ENCODE data around the gene LSM10. TPM values are rescaled to one million over a fixed set of nuclear protein-coding genes. Genes with fewer than 3 reads are reported as not detected.

Gene LSM10
- total and polyA plus RNA-seq, 2 donors (not counting 3 experiments of a cell fraction or from before 2014, with no cell fraction given): 38.2 to 76.9 TPM

DNA sequence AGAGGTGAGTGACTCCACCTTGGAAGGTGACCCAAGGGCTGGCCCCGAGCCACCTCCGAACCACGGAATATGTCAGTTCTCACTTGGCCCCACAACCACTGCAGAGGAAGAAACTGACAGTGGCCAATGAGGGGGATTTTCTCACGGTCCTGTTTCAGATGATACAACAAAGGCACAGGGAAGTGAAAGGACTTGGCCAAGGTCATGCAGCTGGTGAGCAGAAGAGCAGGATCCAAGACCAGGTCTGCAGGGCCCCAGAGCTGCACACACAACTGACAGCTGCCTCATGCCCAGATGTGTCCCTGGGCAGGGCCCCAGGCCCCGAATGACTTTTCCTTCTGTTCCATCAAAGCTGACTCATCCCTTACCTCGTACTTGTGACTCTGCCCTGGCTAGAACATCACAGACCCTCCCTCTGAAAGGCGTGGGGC, 48.5 kb downstream of the LSM10 start:
- BruUV-seq (replicated peaks): no TSS peak
- no peak overlapping the region for H3K9ac ChIP-seq (replicated peaks; ENCODE audit: extremely low read depth, insufficient read depth, low read length)
- peak; percentile 78 for FAIRE-seq
- dilution Hi-C loops (cut with MboI; ENCODE audit: extremely low pct_ligation_motif_present, low sequenced_read_pairs) (no loop called here), intact Hi-C loops (cut with micrococcal nuclease) (no loop called here)
- no peak overlapping the region for H3K4me2 ChIP-seq (ENCODE audit: insufficient read depth, low read length)
- ChIA-PET CTCF (interaction anchor here (1.2 to 6.7 kb wide), 5 partner anchors 12 to 73 kb away, joined by 3 to 99 read pairs (median 4); partner anchors contain the start of gene SH3D21), POLR2A (no interaction called here)
- TF ChIP-seq FOS (IDR thresholded peaks at IDR 0.05; ENCODE audit: borderline replicate concordance, insufficient read depth, low read length) (peak; percentile 26), POLR2A (IDR thresholded peaks at IDR 0.05; ENCODE audit: low read depth, low read length) (no peak)
- H3K79me2 ChIP-seq (ENCODE audit: control insufficient read depth, insufficient read depth, low read length): no peaks in the 10 kb centered on the region
- no peaks in the 10 kb centered on the region for H3K9me3 ChIP-seq (replicated peaks; ENCODE audit: control insufficient read depth, insufficient read depth, low read length)
- H3K9me1 ChIP-seq (replicated peaks; ENCODE audit: control insufficient read depth, extremely low read depth, insufficient read depth, low read length): no peaks in the 10 kb centered on the region
- H3K27me3 ChIP-seq (ENCODE audit: control insufficient read depth in 2 of 2, insufficient read depth in 2 of 2, low read length in 2 of 2): no peaks in the 10 kb centered on the region
- peak overlapping the region; percentile 89 for H3K27ac ChIP-seq (ENCODE audit: insufficient read depth, low read depth, low read length)
- H3K36me3 ChIP-seq (ENCODE audit: control insufficient read depth in 2 of 2, extremely low read depth in 1 of 2, insufficient read depth in 2 of 2, low read length in 2 of 2): peaks cover 5 to 21% of the 10 kb centered on the region in 2 experiments
- H3K4me1 ChIP-seq (ENCODE audit: control insufficient read depth, extremely low read depth, insufficient read depth, low read length): peaks cover 52% of the 10 kb centered on the region
- no peak overlapping the region for H3K4me3 ChIP-seq (replicated peaks in 1 of 3; ENCODE audit: insufficient read depth in 1 of 3, low read depth in 1 of 3, low read length in 3 of 3)
- no peaks in the 10 kb centered on the region for H4K20me1 ChIP-seq (replicated peaks; ENCODE audit: control insufficient read depth, extremely low read depth, insufficient read depth, low read length)
- no peak for DNase-seq (ENCODE audit: low read depth, low spot score)
- H2AFZ ChIP-seq (ENCODE audit: low read depth, low read length): no peak overlapping the region

DNA sequence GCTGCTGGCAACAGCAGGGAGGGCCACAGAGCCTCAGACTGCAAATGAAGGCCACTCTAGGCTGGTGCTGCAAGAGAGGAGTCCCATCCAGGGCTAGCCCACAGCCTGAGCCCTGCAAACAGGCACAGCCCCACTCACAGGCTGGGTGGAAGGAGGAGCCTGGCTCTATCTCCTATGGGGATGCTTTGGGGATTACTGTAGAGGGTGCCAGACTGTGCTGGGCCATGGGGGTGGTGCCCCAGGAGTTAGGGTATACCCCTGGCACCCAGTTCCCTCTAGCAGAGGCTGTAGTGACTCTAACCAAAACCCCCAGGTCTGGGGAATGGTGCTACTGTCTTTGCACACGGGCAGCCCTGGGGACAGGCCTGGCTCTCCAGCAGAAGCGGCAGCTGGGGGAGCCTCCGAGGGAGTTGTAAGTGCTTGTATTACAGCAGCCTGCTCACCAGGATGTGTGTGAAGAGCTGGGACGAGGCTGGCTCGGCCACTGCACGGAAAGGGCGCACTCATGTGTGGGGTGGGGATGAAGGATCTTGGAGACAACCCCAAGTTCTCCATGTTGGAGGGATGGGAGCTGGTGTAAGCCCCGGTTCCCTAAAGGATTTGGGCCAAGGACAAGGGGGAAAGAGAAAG, 50.9 kb downstream of the LSM10 start:
- BruUV-seq (replicated peaks): no TSS peak
- H3K9me1 ChIP-seq (replicated peaks; ENCODE audit: control insufficient read depth, extremely low read depth, insufficient read depth, low read length): no peaks in the 10 kb centered on the region
- no peak overlapping the region for H3K9ac ChIP-seq (replicated peaks; ENCODE audit: extremely low read depth, insufficient read depth, low read length)
- no peaks in the 10 kb centered on the region for H4K20me1 ChIP-seq (replicated peaks; ENCODE audit: control insufficient read depth, extremely low read depth, insufficient read depth, low read length)
- dilution Hi-C loops (cut with MboI; ENCODE audit: extremely low pct_ligation_motif_present, low sequenced_read_pairs): no loop called here
- ChIA-PET CTCF (interaction anchor here (1.4 to 6.8 kb wide), 2 partner anchors 21 to 47 kb away, joined by 7 to 152 read pairs; no protein-coding TSS in a partner anchor), POLR2A (interaction anchor here (1.4 kb wide), 1 partner anchor 40 kb away, joined by 3 read pairs; no protein-coding TSS in a partner anchor)
- no peaks in the 10 kb centered on the region for H3K9me3 ChIP-seq (replicated peaks; ENCODE audit: control insufficient read depth, insufficient read depth, low read length)
- DNase-seq (ENCODE audit: low read depth, low spot score) (no peak), FAIRE-seq (no peak)
- no peaks in the 10 kb centered on the region for H3K79me2 ChIP-seq (ENCODE audit: control insufficient read depth, insufficient read depth, low read length)
- intact Hi-C loops (cut with micrococcal nuclease): no loop called here
- no peak overlapping the region for H3K27ac ChIP-seq (ENCODE audit: insufficient read depth, low read depth, low read length)
- H3K27me3 ChIP-seq (ENCODE audit: control insufficient read depth in 2 of 2, insufficient read depth in 2 of 2, low read length in 2 of 2): no peaks in the 10 kb centered on the region
- H3K4me2 ChIP-seq (ENCODE audit: insufficient read depth, low read length): no peak overlapping the region
- no peak overlapping the region for H2AFZ ChIP-seq (ENCODE audit: low read depth, low read length)
- TF ChIP-seq FOS (IDR thresholded peaks at IDR 0.05; ENCODE audit: borderline replicate concordance, insufficient read depth, low read length) (no peak), POLR2A (IDR thresholded peaks at IDR 0.05; ENCODE audit: low read depth, low read length) (no peak), EZH2 (IDR thresholded peaks at IDR 0.05; ENCODE audit: borderline replicate concordance, low read depth, low read length, severe bottlenecking) (no peak), GATA2 (IDR thresholded peaks at IDR 0.05; ENCODE audit: insufficient read depth, insufficient read length, low read depth, low read length) (no peak), MYC (IDR thresholded peaks at IDR 0.05; ENCODE audit: low read depth, low read length) (no peak), JUN (IDR thresholded peaks at IDR 0.05; ENCODE audit: borderline replicate concordance, insufficient read depth, insufficient read length, low read depth) (no peak), POLR2AphosphoS5 (IDR thresholded peaks at IDR 0.05; ENCODE audit: insufficient read depth, low read depth, low read length) (no peak), MAX (IDR thresholded peaks at IDR 0.05; ENCODE audit: insufficient read depth, insufficient read length) (no peak)
- TF ChIP-seq, protein P1, sequence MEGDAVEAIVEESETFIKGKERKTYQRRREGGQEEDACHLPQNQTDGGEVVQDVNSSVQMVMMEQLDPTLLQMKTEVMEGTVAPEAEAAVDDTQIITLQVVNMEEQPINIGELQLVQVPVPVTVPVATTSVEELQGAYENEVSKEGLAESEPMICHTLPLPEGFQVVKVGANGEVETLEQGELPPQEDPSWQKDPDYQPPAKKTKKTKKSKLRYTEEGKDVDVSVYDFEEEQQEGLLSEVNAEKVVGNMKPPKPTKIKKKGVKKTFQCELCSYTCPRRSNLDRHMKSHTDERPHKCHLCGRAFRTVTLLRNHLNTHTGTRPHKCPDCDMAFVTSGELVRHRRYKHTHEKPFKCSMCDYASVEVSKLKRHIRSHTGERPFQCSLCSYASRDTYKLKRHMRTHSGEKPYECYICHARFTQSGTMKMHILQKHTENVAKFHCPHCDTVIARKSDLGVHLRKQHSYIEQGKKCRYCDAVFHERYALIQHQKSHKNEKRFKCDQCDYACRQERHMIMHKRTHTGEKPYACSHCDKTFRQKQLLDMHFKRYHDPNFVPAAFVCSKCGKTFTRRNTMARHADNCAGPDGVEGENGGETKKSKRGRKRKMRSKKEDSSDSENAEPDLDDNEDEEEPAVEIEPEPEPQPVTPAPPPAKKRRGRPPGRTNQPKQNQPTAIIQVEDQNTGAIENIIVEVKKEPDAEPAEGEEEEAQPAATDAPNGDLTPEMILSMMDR (IDR thresholded peaks at IDR 0.05; ENCODE audit: extremely low read depth in 1 of 2, insufficient read depth in 1 of 2, low read depth in 1 of 2, low read length in 2 of 2): no peak
- peaks cover 2 to 23% of the 10 kb centered on the region in 2 experiments for H3K36me3 ChIP-seq (ENCODE audit: control insufficient read depth in 2 of 2, extremely low read depth in 1 of 2, insufficient read depth in 2 of 2, low read length in 2 of 2)
- peaks cover 50% of the 10 kb centered on the region for H3K4me1 ChIP-seq (ENCODE audit: control insufficient read depth, extremely low read depth, insufficient read depth, low read length)
- no peak overlapping the region for H3K4me3 ChIP-seq (replicated peaks in 1 of 3; ENCODE audit: insufficient read depth in 1 of 3, low read depth in 1 of 3, low read length in 3 of 3)

Data from endothelial cell of umbilical vein (primary cell).